Endometrium (tissue), 2 donors: ENCODE results near the gene ANAPC2.

Source experiments
- FAIRE-seq: peaks from 2 replicates; lab custom pipeline; 2012; peaks lifted over from hg19 to GRCh38; lab: Jason Lieb, UNC
- donor health status: control.
- donor health status: control.

The ANAPC2 gene

GRCh38 chr9:137227054-137227852, 38.9 kb upstream of the ANAPC2 start, which contains the start of gene RNF224:
Gene RNF224 (plus strand): TSS chr9:137227502. CDS start chr9:137228336, 834 bp downstream.
- no peak for FAIRE-seq

GRCh38 chr9:137226338-137227053, 38.1 kb upstream of the ANAPC2 start:
- FAIRE-seq = no peak

- no peak for FAIRE-seq
These were observed 37.5 kb upstream of the ANAPC2 start for GRCh38 chr9:137225699-137226331.

DNA sequence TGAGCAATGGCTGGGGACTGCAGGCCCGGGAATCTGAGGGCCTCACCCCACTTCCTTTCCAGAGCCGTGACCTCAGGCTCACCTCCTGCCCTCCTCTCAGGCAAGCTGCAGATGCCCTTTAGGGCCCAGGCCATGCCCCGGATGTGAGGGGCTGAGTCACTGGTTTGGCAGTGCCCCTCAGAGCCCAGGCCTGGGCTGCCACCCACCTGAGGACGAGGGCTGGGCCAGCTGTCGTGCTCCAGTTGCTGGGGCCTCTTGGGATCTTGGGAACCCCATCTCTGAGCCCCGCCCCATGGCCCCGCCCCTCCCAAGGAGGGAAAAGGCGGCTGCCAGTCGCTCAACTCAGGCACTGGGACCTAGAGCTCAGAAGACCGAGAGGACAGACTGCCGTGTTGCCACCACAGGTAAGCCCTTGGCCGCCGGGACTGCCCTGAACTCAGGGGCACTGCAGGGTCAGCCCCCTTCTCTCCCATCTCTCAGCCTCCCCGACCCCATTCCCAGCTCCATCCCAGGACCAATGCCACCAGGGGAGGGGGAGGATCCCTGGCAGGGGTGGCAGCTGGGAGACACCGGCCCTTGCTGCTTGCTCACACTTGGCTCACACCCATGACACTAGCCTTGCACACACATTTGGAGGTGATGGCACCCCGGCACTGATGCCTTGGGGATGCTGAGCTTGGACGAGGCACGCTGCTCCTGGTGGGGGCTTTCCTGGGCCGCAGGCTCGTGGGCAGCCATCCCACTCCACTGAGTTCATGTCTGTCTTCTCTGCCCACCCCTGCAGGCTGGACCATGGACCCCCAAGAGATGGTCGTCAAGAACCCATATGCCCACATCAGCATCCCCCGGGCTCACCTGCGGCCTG, 36.7 kb upstream of the ANAPC2 start, which contains the start of gene CYSRT1:
TSS of gene CYSRT1 (plus strand) at position 345 of the 865 bp plus-strand sequence. CDS start at position 793, 448 bp downstream.
- FAIRE-seq = no peak

- peak; percentile 67 for FAIRE-seq
These were observed 35.0 kb upstream of the ANAPC2 start for GRCh38 chr9:137223078-137223970.

DNA sequence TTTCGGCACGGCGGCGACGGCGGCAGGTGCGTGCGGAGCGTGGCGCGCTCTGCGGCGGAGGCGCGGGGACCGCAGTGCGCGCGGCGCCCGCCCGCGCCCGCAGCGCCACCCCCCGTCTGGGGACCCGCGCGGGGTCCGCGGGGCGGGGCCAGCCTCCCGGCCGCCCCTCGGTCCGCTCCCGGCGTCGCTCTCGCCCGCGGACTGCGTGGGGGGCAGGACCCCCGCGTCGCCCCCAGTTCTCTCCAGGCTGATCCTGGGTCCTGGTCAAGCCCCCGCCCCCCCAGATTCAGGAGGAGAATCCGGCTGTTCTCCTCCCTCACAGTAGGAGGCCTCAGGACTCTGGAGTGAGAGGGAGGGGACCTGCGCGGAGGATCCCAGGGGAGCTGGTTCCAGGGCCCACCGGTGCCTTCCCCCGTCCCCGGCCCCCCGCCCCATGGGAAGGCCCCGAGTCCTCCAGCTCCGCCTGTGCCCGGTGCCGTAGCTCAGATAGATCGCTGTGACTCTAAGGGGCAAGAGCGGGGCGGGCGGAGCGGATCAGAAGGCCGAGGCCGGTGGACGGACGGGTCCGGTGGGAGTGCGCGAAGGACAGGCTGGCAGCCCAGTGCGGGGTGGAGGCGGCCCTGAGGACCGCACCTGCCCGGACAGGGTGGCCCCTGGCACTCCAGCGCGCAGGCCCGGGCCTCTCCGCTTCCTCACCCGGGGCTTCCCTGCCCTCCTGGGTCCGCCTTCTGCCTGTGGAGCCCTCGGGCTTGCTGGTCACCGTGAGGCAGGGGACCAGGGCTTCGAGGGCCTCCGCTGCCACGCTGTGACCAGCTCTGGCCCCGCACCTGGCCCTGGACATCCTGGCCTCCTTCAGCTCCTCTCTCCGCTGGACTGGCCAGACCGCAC, 34.1 kb upstream of the ANAPC2 start, which contains the start of gene RNF208:
TSS of gene RNF208 (minus strand) at position 51 of the 888 bp plus-strand sequence. CDS start 1,028 bp downstream, outside the sequence.
- no peak for FAIRE-seq

DNA sequence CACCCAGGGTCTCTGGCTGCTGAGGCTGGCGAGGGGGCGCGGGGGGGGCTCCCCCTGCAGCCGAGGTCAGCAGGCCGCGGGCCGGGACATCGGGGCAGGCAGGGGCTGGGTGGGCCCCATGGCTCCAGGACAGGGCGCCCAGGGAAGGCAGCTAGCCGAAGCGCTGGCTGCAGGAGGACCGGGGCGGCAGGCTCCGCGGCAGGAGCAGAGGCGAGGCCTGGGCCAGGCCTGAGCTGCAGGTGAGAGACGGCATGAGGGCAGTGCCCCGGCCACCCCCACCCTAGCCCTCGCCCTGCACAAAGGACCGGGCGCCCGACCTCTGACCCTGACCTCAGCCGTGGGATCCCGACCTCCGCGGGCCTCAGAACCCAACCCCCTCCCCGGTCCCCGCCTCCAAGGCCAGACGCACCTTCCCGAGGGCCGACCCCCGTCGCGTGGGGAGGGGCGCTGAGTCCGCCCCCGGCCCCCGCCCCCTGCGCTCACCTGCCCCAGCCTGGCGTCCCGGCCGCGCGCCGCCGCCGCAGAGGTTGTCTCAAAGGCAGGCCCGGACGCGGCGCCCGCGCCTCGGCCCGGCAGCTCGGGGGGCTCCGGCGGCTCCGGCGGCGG, 33.2 kb upstream of the ANAPC2 start:
- FAIRE-seq = no peak

GRCh38 chr9:137221095-137221505, 32.7 kb upstream of the ANAPC2 start:
- no peak for FAIRE-seq

GRCh38 chr9:137220317-137221094, 32.1 kb upstream of the ANAPC2 start:
- no peak for FAIRE-seq

- no peak for FAIRE-seq
These were observed 31.5 kb upstream of the ANAPC2 start for GRCh38 chr9:137219757-137220316.

- no peak for FAIRE-seq
These were observed 30.5 kb upstream of the ANAPC2 start for GRCh38 chr9:137218754-137219271.

DNA sequence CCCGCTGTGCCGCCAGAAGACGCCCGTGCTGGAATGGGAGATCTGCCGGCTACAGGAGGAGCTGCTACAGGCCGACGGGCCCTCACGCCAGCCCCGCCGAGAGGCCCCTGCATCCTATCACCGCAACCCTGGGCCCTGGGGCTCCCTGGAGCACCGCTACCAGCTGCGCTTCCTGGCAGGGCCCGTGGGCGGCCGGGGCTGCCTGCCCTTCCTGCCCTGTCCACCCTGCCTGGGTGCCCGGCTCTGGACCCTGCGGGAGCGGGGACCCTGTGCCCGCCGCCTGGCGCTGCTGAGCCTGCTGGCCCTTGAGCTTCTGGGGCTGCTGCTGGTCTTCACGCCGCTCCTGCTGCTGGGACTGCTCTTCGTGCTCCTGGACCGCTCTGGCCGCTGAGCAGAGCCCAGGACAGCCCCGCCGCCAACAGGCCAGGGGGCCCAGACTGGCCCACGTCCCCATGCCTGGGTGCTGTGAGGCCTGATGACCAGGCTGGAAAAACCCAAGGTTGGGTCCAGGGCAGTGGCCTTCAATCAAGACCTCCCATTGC, 29.9 kb upstream of the ANAPC2 start:
- FAIRE-seq = no peak

- FAIRE-seq = no peak
These were observed 29.2 kb upstream of the ANAPC2 start for GRCh38 chr9:137217276-137218211.

DNA sequence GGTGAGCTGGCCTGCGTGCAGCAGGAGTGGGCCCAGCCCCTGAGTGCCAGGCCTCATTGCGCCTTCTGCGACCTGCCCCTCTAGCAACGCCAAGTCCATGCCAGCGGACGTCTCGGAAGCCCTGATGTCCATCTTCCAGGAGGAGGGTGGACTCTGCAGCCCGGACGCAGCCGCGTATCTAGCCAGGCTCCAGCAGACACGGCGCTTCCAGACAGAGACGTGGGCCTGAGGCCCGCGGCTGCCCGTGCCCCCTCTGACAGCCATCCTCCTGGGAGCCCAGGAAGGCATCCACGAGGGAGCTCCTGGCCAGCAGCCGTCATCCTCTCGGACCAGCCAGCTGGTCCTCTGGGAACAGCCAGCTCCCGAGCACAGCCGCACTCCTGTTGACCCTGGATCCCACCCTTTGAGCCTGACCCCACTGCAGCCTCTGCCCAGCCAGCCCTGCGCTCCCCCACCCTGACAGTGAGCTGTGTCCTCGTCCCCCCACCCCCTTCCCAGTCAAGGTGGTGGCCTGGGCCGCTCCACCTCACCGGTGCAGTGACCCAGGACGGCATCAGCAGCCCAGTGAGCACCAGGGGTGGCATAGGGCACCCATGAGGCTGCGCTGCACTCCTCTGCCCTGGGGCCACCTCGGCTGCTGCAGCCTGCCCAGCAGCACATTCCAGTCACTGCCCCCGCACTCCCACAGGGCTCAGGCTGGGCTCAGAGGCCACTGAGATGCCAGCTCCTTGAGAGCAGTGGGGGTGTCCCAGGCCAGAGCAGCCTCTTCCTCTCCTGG, 28.0 kb upstream of the ANAPC2 start:
- FAIRE-seq = no peak

DNA sequence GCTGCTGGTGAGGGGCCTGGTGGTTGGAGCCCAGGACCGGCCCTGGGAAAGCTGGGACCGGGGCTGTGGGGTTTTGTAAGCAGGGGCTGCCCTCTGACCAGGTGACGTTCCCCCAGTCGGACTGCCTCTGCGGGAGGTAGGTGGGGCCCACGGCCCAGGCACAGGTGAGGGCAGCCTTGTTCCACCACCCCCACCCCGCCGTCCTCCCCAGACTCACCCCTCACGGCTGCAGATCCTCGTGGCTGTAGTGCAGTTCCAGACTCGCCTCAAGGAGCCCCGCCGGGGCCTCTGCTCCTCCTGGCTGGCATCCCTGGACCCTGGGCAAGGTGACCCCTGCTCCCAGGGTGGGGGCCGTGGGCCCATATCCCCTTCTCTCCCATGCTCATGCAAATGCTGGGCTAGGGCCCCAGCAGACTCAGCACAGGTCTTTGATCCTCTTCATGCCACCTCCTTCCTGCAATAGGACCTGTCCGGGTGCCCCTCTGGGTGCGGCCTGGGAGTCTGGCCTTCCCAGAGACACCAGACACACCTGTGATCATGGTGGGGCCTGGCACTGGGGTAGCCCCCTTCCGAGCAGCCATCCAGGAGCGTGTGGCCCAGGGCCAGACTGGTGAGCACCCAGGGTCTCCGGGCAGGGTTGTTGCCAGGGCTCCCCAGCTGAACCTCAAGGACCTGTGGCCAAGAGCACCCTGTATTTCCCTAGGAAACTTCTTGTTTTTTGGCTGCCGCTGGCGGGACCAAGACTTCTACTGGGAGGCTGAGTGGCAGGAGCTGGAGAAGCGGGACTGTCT, 27.0 kb upstream of the ANAPC2 start:
- no peak for FAIRE-seq
